Measurements from ENCODE around the gene NRXN3.

- TF ChIP-seq, protein P1, sequence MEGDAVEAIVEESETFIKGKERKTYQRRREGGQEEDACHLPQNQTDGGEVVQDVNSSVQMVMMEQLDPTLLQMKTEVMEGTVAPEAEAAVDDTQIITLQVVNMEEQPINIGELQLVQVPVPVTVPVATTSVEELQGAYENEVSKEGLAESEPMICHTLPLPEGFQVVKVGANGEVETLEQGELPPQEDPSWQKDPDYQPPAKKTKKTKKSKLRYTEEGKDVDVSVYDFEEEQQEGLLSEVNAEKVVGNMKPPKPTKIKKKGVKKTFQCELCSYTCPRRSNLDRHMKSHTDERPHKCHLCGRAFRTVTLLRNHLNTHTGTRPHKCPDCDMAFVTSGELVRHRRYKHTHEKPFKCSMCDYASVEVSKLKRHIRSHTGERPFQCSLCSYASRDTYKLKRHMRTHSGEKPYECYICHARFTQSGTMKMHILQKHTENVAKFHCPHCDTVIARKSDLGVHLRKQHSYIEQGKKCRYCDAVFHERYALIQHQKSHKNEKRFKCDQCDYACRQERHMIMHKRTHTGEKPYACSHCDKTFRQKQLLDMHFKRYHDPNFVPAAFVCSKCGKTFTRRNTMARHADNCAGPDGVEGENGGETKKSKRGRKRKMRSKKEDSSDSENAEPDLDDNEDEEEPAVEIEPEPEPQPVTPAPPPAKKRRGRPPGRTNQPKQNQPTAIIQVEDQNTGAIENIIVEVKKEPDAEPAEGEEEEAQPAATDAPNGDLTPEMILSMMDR (IDR thresholded peaks at IDR 0.05): no peak
- TF ChIP-seq POLR2A (IDR thresholded peaks at IDR 0.05): no peak
Observed at GRCh38 chr14:78700236-78700635, 530.1 kb downstream of the NRXN3 start.

All from stomach (tissue), 4 donors.